GM19467 (cell line): ENCODE measurements around the gene HMCN2.
"Not testable (repeated sequence)": the region's sequence is repeated elsewhere in the genome, so short reads cannot be mapped to it uniquely, and the experiment has no call there.

Source experiments
- ATAC-seq: cut with Tn5 transposase; IDR thresholded peaks from one replicate; pipeline ENCODE4 v1.9.1; 2021; ENCODE audit warnings: mild to moderate bottlenecking, moderate library complexity; ENCODE audit not compliant: unreplicated experiment

Gene HMCN2

GRCh38 chr9:130327781-130328348 lies 62.3 kb downstream of the HMCN2 start:
- ATAC-seq, result no peak

GRCh38 chr9:130328349-130328801 lies 62.8 kb downstream of the HMCN2 start:
- no peak for ATAC-seq

- ATAC-seq, result no peak
Observed at GRCh38 chr9:130329061-130329460, 63.5 kb downstream of the HMCN2 start.

- ATAC-seq, result no peak
Observed at GRCh38 chr9:130330202-130330862, 64.8 kb downstream of the HMCN2 start.

GRCh38 chr9:130331061-130331460 lies 65.5 kb downstream of the HMCN2 start:
- ATAC-seq, result no peak

GRCh38 chr9:130331573-130331972 lies 66.0 kb downstream of the HMCN2 start:
- no peak for ATAC-seq

- ATAC-seq, result no peak
Observed at GRCh38 chr9:130332384-130332926, 66.9 kb downstream of the HMCN2 start.

GRCh38 chr9:130333041-130333711 lies 67.6 kb downstream of the HMCN2 start:
- no peak for ATAC-seq

- ATAC-seq, result no peak
Observed at GRCh38 chr9:130333712-130334062, 68.1 kb downstream of the HMCN2 start.

GRCh38 chr9:130334915-130335314 lies 69.4 kb downstream of the HMCN2 start:
- no peak for ATAC-seq

- no peak for ATAC-seq
Observed at GRCh38 chr9:130336027-130336610, 70.6 kb downstream of the HMCN2 start.

- no peak for ATAC-seq
Observed at GRCh38 chr9:130336885-130337284, 71.3 kb downstream of the HMCN2 start.

- ATAC-seq, result no peak
Observed at GRCh38 chr9:130337318-130337717, 71.8 kb downstream of the HMCN2 start.

- ATAC-seq, result no peak
Observed at GRCh38 chr9:130337784-130338380, 72.3 kb downstream of the HMCN2 start.

GRCh38 chr9:130338891-130339290 lies 73.3 kb downstream of the HMCN2 start:
- not testable (repeated sequence) for ATAC-seq

- ATAC-seq, result no peak
Observed at GRCh38 chr9:130339306-130339705, 73.7 kb downstream of the HMCN2 start.

- no peak for ATAC-seq
Observed at GRCh38 chr9:130340011-130340410, 74.5 kb downstream of the HMCN2 start.

- ATAC-seq, result not testable (repeated sequence)
Observed at GRCh38 chr9:130340557-130340956, 75.0 kb downstream of the HMCN2 start.

- ATAC-seq, result no peak
Observed at GRCh38 chr9:130341128-130341527, 75.6 kb downstream of the HMCN2 start.

GRCh38 chr9:130341839-130342713 lies 76.5 kb downstream of the HMCN2 start:
- no peak for ATAC-seq
